HL-60 (cell line): Measurements from ENCODE around the gene PRDM16.

Experiments
- DNase-seq, 2 experiments: peaks; one replicate each; pipeline ENCODE4 v3.0.0-alpha.2; 2010 to 2020; ENCODE audit warnings: low read depth in 1 of 2, low spot score in 1 of 2
- H3K27ac ChIP-seq: fragments of 250-450 bp; sonication (Bioruptor Pico); replicated peaks from 2 replicates; pipeline ENCODE4 v1.5.1; 2020; ENCODE audit warnings: mild to moderate bottlenecking, moderate library complexity
- H3K27me3 ChIP-seq: fragments of 250-450 bp; sonication (Bioruptor Pico); 2 replicates; pipeline ENCODE4 v1.5.1; 2021; ENCODE audit warnings: mild to moderate bottlenecking, moderate library complexity; ENCODE audit not compliant: insufficient read depth, poor library complexity, severe bottlenecking
- H3K4me3 ChIP-seq: replicated peaks from 2 replicates; pipeline ENCODE4 v1.5.1; 2011; ENCODE audit warnings: mild to moderate bottlenecking, control low read depth, low read length; ENCODE audit not compliant: insufficient read depth
- GABPA ChIP-seq: IDR thresholded peaks from 2 replicates; pipeline ENCODE4 v1.6.1; 2012; ENCODE audit warnings: low read depth
- POLR2AphosphoS5 ChIP-seq: IDR thresholded peaks from 2 replicates; pipeline ENCODE4 v1.6.1; 2012; ENCODE audit warnings: low read depth
- REST ChIP-seq: IDR thresholded peaks from 2 replicates; pipeline ENCODE4 v1.6.1; 2012; ENCODE audit warnings: low read depth; ENCODE audit not compliant: insufficient replicate concordance
- SPI1 ChIP-seq: IDR thresholded peaks from 2 replicates; pipeline ENCODE4 v1.6.1; 2012; ENCODE audit warnings: low read depth, mild to moderate bottlenecking, borderline replicate concordance
- TF ChIP-seq, protein P1 (sequence below): IDR thresholded peaks from one replicate; pipeline ENCODE4 v1.5.1; 2011; ENCODE audit warnings: low read length, control low read depth, inconsistent platforms; ENCODE audit not compliant: insufficient read depth

Gene PRDM16

DNA sequence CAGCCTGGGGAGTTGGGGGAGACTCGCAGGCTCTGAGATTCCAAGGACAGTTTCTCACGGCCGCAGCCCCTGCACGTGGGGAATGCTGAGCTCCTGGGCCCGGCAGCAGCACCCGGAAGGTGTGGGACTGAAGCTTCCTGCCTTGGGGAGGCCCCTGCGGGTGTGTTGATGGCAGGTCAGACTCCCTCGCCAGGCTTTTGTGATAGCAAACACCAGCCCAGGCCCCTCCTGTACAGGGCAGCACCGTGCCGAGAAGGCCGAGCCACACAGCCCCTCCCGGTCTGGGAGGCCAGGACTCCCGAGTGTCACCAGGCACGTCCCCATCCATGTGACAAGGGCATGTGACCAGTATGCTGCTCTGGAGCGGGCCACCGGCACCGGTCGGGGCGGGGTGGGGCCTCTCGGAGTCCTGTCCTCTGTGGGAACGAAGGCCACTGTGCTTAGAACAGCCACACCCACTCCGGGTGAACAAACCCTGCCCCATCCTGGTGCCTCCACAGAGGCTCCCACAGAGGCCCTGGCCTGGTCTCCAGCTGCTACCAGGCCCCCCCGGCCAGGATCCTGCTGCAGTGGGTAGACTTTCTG lies 354.3 kb downstream of the PRDM16 start:
- no peaks in the 10 kb centered on the region for H3K27me3 ChIP-seq
- no peak overlapping the region for H3K4me3 ChIP-seq
- TF ChIP-seq POLR2AphosphoS5 (no peak), SPI1 (no peak), REST (no peak), GABPA (no peak)
- TF ChIP-seq, protein P1, sequence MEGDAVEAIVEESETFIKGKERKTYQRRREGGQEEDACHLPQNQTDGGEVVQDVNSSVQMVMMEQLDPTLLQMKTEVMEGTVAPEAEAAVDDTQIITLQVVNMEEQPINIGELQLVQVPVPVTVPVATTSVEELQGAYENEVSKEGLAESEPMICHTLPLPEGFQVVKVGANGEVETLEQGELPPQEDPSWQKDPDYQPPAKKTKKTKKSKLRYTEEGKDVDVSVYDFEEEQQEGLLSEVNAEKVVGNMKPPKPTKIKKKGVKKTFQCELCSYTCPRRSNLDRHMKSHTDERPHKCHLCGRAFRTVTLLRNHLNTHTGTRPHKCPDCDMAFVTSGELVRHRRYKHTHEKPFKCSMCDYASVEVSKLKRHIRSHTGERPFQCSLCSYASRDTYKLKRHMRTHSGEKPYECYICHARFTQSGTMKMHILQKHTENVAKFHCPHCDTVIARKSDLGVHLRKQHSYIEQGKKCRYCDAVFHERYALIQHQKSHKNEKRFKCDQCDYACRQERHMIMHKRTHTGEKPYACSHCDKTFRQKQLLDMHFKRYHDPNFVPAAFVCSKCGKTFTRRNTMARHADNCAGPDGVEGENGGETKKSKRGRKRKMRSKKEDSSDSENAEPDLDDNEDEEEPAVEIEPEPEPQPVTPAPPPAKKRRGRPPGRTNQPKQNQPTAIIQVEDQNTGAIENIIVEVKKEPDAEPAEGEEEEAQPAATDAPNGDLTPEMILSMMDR, result no peak
- no peak overlapping the region for H3K27ac ChIP-seq
- DNase-seq, result no peak

DNA sequence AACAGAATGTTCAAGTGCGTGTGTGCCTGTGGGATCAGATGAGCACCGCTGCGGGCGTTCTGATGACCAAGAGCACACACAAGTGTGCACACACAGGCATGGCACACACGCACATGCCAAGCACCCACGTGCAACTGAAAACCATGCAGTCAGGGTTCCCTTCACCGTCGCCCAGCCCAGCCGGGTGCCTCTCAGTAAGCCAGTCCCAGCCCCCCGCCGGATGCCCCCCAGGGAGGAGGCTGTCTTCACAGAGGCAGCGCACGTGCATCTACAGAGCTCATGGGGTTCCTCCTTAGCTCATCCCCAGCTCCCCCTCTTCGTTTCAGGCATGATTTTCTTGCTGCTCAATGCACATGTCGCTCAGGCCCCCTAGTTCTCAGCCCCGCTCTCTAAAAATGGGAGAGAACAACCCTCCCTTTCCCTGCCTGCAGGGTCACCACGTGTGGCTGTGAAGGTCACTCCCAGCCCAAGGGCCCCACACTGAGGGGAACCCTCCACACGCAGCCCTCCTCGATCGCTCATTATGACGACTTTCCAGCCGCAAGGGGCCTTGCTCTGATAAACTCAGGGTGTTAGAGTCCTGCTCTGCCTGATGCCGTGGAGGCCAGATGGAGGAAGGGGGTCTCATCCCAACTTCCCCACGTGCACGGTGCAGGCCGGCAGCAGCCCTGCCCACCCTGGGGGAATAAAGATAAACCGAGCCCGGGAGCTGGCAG lies 355.1 kb downstream of the PRDM16 start:
- no peak for DNase-seq
- H3K4me3 ChIP-seq, result no peak overlapping the region
- TF ChIP-seq GABPA, result no peak
- TF ChIP-seq POLR2AphosphoS5, result no peak
- TF ChIP-seq, protein P1, result no peak
- no peak for TF ChIP-seq SPI1
- no peak for TF ChIP-seq REST
- no peak overlapping the region for H3K27ac ChIP-seq
- H3K27me3 ChIP-seq, result no peaks in the 10 kb centered on the region

- no peak for DNase-seq
- Histone ChIP-seq H3K27me3 (no peaks in the 10 kb centered on the region), H3K27ac (no peak overlapping the region), H3K4me3 (no peak overlapping the region)
- TF ChIP-seq REST, result no peak
- no peak for TF ChIP-seq GABPA
- TF ChIP-seq SPI1, result no peak
- TF ChIP-seq, protein P1, result no peak
- TF ChIP-seq POLR2AphosphoS5, result no peak
Measured at GRCh38 chr1:3425486-3426215, 356.6 kb downstream of the PRDM16 start.
